GM19467 (cell line): Measurements from ENCODE around the gene DMKN.
A peak's percentile ranks its signal among the peaks of the same experiment; 100 is the strongest.
"Not testable (repeated sequence)": the region's sequence is repeated elsewhere in the genome, so short reads cannot be mapped to it uniquely, and the experiment has no call there.

Experiments
- ATAC-seq: cut with Tn5 transposase; IDR thresholded peaks from one replicate; pipeline ENCODE4 v1.9.1; 2021; ENCODE audit warnings: mild to moderate bottlenecking, moderate library complexity; ENCODE audit not compliant: unreplicated experiment

Gene DMKN

DNA sequence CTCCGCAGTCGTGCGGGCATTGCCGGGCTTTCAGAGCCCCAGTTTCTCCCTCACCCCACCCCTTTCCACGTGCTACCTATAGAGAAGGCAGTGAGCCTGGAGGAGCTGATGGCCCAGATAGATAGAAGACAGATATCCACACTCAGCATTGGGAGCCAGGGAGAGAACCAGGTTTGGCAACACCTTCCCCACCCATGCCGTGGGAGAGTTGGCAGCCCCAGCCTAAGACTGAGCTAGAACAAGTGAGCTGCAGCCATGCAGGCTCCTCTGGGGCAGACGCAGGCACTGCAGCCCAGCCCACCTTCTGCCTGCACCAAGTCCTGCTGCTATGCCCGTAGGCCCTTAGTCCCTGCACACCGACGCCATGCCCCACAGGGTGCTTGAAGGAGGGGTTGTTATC, 12.8 kb downstream of the DMKN start:
- ATAC-seq: no peak

DNA sequence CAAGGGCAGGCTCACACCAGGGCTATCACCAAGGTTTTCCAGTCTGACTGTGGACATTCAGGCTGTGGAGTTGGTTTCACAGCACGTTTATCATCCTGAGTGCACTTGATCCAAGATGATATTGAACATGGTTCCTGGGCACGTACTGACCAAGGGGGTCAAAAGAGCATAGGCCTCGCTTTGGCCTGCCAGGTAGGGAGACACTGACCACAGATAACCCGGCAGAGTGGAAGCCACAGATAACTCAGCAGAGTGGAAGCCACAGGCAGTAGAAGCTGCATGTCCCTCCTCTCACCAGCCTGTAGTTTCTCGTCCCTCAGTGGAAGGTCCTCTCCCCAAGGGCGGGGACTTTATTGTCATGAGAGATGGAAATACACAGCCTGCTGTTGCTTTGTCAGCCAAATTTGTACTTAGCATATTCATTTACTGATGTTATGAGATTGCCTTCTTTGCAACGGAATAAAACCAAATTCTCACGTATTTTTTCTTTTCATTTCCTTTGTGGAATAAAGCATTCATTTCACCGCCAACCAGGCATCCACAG, 14.4 kb downstream of the DMKN start:
- no peak for ATAC-seq

DNA sequence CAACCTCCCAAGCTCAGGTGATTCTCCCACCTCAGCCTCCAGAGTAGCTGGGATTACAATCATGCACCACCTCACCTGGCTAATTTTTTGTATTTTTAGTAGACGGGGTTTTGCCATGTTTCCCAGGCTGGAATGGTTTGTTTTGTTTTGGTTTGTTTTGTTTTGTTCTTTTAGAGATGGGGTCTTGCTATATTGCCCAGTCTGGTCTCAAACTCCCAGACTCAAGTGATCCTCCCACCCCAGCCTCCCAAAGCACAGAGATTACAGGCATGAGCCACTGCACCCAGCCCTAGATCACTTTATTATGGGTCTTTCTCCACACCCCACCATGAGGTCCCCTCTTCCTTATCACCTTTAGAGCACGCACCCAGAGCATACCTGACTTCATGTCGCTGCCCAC, 15.2 kb downstream of the DMKN start:
- ATAC-seq: no peak

DNA sequence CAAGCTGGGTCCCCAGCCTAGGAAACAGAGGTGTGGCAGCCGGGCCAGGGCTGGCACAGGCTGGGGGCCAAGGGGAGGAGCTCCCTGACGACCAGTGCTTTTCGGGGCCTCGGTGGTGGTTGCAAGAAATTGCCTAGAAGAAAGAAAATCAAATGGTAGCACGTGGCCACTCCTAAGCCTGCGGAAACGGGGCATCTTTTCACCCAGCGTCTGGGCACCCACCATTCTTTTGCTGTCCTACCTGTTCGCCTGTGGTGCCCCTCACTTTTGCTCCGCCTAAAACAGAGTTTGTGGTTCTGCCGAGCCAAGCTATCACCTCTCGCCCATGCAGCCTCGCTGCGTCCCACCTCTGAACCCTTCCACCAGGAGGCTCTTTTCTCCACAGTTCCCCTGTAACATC, 16.0 kb downstream of the DMKN start:
- no peak for ATAC-seq

DNA sequence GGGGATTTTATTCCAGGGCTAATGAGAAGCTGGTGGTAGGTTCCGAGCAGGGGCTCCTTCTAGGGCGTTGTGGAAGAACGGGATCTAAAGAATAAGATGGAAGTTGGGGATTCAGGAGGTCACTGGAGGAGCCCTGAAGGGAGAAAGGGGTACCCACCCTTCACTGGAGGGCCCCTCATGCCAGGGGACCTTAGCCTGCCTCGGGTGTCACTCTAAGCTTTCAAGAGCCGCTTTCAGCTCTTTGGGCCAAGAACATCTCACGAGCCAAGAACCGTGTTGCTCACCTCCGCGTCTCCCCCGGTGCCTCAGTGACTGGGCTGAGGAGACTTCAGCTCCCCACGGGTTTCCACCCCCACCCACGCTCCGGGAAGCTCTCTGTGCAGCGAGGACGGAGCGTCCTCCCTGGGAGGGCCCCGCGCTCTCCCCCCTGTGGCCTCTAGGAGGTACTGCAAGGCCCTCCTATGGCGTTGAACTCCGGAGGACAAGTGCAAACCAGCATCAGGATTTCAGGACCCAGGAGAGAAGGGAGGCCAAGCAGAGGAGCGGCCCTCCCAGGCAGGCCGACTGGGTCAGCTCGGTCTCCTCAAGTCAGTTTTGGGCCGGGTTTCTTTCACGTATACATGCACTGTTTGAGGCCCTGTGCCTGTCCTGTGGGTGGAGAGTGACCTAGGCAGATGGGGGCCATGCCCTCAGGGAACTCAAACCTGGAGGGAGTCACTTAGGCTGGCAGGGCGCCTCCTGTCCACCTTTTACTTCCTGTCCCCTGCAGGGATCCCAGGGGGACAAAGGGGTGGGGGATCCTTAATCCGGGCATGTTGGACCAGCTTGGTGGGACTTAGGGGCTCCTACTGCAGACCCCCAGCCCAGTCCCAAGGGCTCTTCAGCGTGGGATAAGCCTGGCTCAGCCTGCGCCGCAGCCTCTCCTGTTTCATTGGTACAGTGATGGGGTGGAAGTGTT, 18.1 kb downstream of the DMKN start:
- no peak for ATAC-seq

DNA sequence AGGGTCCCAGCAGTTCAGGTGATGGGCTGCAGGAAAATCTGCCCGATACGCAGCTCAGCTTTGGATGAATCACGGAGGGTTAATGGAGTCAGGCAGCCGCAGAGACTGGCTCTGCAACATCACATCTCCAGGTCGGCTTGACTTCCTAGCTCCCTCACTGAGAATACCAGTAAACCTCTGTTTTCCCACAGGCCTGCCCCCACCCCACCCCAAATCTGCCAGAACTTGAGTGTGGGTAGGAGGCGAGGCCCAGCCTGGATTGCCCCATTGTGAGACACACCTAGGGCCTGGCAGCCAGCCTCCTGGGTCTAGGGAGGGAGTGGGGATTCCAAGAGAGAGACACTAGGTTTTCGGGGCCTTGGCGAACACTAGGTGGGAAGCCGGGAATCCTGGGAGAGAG, 19.5 kb downstream of the DMKN start:
- no peak for ATAC-seq

DNA sequence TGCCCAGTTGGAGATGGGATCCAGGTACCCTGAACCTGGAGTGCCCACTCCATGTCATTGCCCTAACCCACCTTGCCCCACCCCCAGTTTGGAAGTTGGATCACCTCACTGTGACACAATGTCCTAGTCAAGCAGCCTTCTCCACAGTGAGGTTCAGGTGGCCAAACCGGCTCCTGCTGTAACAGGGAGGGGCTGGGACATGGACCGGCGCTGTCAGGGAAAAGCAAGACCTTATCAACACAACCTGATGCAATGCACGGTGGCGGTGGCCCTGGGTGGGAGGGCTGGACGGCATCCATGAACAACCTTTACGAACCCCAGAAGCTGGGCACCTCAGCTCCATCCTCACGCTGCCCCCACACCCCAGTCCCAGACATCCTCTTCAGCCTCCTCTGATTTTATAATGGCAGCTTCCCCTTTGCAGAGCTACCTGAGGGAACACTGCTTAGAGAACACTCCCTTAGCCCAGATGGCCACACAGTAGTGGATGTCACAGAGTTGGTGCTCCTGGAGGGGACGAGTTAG, 21.6 kb downstream of the DMKN start:
- no peak for ATAC-seq

DNA sequence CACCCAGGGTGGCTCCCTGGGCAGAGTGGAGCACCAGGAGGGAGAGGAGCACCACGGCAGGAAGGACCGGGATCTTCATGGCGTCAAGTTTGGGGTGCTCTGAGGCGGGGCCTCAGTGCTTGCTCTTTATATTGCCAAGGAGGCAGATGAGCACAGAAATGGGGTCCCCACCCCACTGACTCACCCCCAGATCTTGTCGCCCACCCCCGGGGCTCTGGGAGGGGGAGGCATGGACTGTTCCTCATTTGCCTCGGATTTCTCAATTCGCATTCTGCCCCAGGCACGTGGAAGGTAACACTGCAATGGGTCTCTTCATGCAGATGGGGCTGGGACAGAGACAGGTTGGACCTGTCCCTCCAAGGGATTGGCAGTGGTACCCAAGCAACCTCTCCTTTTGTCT, 23.1 kb downstream of the DMKN start, which contains the start of gene KRTDAP:
TSS of gene KRTDAP (minus strand) at position 101 of the 400 bp plus-strand sequence. CDS start at position 79, 22 bp downstream.
- no peak for ATAC-seq

DNA sequence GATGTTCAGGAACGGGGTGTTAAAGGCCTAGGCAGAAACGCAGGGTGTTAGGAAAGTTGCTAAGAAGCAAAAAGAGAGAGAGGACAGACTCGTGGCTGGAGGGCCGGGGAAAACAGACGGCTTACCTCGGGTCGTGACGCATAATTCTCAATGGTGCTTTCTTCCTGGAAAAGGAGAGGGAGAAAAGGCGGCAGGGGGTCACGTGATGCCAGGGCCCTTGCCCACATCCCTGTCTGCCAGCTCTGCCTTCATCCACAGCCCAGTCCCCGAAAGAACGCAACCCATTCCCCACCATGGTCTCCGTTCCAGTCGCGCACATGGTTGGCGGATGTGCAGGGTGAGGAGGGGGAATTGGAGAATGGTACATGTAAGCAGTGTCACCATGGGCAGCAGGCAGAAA, 24.8 kb downstream of the DMKN start:
- no peak for ATAC-seq

DNA sequence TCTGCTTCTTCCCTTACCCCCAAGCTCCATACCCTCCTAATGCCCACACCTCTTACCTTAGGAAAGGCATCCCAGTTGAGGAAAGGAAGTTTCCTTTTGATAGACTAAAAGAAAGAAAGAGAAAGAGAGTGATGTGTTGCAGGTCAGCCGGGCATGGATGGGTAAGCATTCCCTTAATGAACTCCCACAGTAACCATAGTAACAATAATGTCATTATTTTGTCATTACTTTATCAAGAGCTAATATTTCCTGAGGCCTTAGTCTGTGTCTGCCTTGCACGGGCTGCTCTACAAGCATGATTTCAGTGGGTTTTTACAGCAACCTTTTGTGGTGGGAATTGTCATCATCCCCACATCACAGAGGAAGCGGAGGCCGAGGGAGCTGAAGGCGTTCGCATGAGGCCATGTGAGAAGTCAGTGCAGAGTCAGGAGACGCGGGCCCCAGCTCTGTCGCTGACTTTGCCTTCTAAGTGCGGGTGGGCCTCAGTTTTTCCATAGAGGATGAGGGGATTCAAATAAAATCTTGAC, 25.7 kb downstream of the DMKN start:
- ATAC-seq: no peak

DNA sequence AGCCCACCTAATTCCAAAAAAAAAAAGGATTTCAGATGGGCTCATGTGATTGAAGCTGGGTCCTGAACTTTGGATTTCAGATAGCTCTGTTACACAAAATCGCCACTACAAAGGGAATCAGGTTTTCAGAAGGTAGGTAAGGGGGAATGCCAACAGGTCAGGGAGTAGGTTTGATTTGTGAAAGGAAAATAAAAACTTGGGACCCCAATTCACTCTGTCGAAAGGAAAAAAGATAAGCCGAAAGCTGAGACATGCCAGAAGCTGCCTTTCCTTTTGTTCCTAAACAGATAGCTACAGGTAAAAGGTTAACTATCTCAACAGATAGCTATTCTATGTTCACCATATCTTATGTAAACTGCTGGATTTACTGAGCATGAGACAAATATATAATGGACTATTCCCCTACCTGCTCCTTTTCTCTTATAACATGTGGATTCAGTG, 27.2 kb downstream of the DMKN start:
- ATAC-seq: no peak

DNA sequence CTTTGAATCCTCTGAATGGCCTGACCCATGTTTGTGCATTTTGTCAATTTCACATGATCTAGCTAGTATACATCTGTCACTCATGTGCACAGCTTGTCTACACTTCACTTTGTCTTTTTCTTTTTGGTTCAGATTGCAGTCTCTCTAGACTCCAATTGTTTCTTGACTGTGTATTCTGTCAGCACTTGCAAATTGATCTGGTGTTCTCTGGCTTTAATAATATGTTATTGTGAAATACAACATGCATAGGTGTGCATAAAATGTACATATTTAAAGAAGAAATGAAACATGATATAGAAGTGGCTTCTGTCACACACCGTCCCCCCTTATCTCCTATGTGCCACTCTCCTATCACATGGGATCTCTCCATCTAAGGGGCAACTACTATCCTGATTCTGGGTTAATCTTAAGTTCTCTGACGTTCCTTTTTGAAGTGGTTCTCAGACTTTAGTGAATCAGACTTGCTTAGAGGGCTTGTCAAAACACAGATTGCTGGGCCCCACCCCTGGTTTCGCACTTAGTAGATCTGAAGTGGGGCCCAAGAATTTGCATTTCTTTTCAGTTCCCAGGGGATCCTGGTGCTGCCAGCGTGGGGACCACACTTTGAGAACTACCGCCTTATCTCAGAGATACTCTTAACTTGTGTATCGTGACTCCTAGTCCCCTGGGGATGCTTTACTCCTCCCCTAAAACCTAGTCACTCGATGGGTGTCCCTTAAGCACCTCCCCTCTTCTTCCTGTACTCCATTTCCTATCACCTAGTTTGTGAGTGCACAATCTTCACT, 29.0 kb downstream of the DMKN start:
- ATAC-seq: peak; percentile 79

DNA sequence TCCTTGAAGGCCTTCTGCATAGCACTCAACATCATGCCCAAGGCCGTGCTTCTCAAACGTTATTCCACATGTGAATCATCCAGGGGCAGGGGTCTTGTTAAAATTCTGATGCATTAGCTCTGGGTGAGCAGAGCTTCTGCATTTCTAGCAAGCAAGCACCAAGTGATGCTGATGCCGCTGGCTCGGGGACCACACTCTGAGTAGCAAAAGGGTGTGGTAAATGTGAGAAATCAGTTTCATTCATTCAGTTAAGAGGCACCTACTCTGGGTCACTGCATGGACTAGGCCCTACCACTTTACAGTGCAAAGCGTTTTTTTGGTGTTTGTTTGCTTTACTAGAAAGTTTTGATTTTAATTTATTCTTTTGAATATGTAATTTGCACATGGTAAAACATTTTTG, 30.4 kb downstream of the DMKN start:
- no peak for ATAC-seq

DNA sequence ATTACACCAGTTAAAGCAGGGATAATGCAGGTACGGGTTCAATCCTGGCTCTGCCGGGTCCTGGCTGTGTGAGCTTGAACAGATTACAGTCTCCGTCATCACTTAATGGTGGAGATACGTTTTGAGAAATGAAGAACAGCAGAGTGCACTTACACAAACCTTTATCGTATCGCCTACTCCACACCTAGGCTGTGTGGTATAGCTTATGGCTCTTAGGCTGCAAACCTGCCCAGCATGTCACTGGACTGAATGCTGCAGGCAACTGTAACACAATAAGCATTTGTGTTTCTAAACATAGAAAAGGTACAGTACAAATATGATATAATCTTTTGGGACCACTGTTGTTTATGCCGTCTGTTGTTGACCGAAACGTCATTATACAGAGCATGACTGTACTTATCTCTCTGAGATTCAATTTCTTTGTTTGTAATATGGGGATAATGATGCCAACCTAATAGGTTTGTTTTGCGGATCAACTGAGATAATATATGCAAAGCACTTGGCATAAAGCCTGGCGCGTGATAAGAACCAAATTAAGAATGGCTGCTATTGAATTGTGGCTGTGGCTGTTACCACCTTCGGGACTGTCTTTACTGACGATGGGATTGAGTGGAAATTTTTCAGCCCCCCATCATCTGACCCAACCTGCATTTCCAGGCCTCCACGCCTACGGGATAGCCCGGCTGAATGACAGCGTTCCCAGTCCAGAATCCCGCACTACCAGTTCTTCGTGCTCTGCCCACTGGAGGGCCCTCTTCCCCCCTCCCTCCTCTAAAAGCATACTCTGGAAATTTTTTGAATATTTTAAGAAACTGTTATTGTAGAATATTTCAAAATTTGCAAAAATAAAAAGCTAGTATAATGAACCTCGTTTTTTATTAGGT, 34.4 kb downstream of the DMKN start:
- no peak for ATAC-seq

DNA sequence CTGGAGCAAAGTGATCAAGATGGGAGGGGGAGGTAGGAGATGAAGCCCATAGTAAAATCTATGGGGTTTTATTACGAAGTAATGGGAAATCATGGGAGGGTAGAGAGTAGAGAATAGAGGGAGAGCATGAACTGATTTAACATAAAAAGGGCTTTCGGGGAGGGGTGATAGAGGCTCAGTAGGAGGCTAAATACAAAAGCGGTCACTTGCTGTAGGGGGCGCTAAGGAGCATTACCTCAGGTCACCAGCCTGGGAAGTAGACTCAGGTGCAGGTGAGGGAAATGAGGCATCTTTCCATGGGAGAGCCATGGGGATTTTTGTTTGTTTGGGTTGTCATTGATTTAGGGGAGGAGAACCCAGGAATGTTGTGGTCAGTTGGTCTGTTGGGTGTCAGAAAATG, 37.3 kb downstream of the DMKN start:
- no peak for ATAC-seq

DNA sequence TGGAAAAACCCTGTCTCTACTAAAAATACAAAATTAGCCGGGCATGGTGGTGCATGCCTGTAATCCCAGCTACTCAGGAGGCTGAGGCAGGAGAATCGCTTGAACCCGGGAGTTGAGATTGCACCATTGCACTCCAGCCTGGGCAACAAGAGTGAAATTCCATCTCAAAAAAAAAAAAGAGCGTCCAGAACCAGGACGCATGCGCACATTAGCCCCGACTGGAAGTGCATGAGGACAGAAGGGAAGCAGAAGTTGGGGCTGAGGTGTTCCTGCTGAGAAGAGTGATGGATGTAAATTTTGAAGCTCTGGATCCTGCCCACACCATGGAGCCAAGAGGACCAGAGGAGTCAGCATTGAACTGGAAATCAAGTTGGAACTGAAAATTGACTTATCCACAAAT, 38.9 kb downstream of the DMKN start:
- ATAC-seq: not testable (repeated sequence)

DNA sequence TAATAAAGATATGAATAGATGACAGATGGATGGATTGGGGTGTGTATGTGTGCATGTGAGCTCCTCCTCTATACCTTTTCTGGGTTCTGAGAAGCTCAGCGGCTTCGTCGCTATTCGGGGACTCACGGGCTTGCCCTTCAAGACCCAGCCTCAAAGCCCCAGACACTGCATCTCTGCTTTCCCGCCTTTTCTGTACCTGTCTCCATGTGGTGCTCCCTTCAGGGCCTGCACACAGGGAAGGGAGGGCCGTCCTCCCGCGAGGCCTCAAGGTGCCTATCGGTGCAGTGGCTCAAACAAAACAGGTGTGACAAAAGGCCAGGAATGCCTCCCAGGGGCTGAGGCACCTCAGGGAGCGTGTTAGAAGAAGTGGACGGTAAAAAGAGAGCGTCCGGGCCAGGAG, 39.3 kb downstream of the DMKN start:
- ATAC-seq: no peak

DNA sequence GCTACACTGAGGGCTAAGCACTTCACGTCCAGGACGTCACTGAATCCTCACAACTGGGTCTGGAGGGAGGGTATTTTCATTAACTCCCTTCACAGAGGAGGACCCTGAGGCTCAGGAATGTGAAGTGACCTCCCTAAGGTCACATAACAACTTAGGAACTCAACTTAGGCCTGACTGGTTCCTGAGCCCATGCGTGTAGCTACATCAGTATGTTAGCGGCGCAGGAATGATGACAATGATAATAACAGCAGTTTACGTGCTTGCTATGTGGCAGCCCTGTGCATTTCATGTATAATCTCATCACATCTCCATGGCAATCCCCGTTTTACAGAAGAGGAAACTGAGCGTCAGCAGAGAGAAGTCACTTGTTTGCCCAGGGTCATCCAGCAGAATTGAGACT, 41.5 kb downstream of the DMKN start:
- no peak for ATAC-seq

DNA sequence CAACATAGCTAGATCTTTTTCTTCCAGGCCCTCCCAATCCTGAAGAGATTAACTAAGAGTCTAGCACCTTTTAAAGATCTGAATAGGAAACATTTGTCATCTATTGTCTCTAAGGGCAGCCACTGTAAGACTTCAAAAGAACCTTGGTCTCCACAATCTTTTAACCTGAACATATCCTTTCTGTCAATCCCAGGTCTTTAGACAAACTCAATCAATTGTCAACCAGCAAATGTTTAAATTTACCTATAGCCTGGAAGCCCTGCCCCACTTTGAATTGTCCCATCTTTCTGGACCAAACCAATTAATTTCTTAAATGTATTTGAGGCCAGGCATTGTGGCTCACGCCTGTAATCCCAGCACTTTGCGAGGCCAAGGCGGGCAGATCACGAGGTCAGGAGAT, 42.4 kb downstream of the DMKN start:
- ATAC-seq: not testable (repeated sequence)

DNA sequence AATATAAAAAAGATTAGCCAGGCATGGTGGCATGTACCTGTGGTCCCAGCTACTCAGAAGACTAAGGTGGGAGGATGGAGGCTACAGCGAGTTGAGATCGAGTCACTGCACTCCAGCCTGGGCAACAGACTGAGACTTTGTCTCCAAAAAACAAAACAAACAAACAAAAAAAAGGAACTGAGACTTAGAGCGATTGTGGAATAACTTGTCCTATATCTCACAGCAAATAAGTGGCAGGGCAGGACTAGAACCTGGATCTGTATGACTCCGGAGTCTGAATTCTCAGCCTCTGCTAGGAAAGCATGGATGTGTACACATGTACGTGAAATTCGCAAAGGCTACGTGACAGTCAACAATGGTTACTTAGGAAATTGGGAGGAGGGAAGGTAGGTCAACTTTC, 43.3 kb downstream of the DMKN start:
- no peak for ATAC-seq
